IMR-90 (cell line): ENCODE measurements around the gene RECK. TPM values are rescaled to one million over a fixed set of nuclear protein-coding genes. Genes with fewer than 3 reads are reported as not detected.
A peak's percentile ranks its signal among the peaks of the same experiment; 100 is the strongest.

Source experiments
- ATAC-seq: fragments of 200-7000 bp; cut with Tn5 transposase; 2 replicates; pipeline ENCODE4 v1.9.1; 2020; ENCODE audit warnings: low read depth, mild to moderate bottlenecking, moderate library complexity
- BruUV-seq: library from RNA; stranded (reverse); fragments of 400-500 nt; replicated peaks from 2 replicates; lab custom pipeline; 2021; lab: Mats Ljungman, UMichigan
- CTCF ChIA-PET: fragments of 300-600 bp; formaldehyde crosslinking; extraction: SDS; loops from one replicate; lab custom pipeline; 2021; ENCODE audit warnings: antibody characterized with exemption; lab: Yijun Ruan, JAX
- POLR2A ChIA-PET: fragments of 300-600 bp; sonication (Branson Sonifier 250); formaldehyde crosslinking; loops from one replicate; lab custom pipeline; 2022; ENCODE audit warnings: antibody characterized with exemption; ENCODE audit not compliant: unreplicated experiment; lab: Charles Lee
- DNase-seq: peaks from one replicate; pipeline ENCODE4 v3.0.0; 2013
- H2AFZ ChIP-seq: replicated peaks from 2 replicates; pipeline ENCODE3; 2013; ENCODE audit warnings: low read length, mild to moderate bottlenecking; ENCODE audit not compliant: poor library complexity
- H2AK5ac ChIP-seq: 2 replicates; pipeline ENCODE4 v1.6.1; 2013; ENCODE audit warnings: low read depth, low read length, inconsistent platforms
- H2AK9ac ChIP-seq: replicated peaks from 2 replicates; pipeline ENCODE3; 2013; ENCODE audit warnings: mild to moderate bottlenecking, low read depth, low read length, moderate library complexity; ENCODE audit not compliant: poor library complexity
- H2BK120ac ChIP-seq: 2 replicates; pipeline ENCODE4 v1.6.1; 2013; ENCODE audit warnings: low read depth, low read length, inconsistent platforms
- H2BK15ac ChIP-seq: 3 replicates; pipeline ENCODE4 v1.6.1; 2013; ENCODE audit warnings: low read depth, low read length, inconsistent platforms
- H2BK20ac ChIP-seq: 2 replicates; pipeline ENCODE4 v1.6.1; 2013; ENCODE audit warnings: low read depth, mild to moderate bottlenecking, inconsistent platforms, low read length, moderate library complexity
- H2BK5ac ChIP-seq: 2 replicates; pipeline ENCODE4 v1.6.1; 2013; ENCODE audit warnings: mild to moderate bottlenecking, low read depth, low read length, inconsistent platforms; ENCODE audit not compliant: poor library complexity, severe bottlenecking
- H3K14ac ChIP-seq: replicated peaks from 2 replicates; pipeline ENCODE4 v1.6.1; 2013; ENCODE audit warnings: low read depth, low read length, inconsistent platforms
- H3K18ac ChIP-seq: 2 replicates; pipeline ENCODE4 v1.6.1; 2013; ENCODE audit warnings: low read depth, low read length, control low read depth
- H3K23ac ChIP-seq: 2 replicates; pipeline ENCODE4 v1.6.1; 2013; ENCODE audit warnings: low read depth, low read length, inconsistent platforms
- H3K27ac ChIP-seq: 2 replicates; pipeline ENCODE4 v1.5.1; 2013; ENCODE audit warnings: mild to moderate bottlenecking, control low read depth, low read length; ENCODE audit not compliant: insufficient read depth
- H3K27me3 ChIP-seq: 2 replicates; pipeline ENCODE4 v1.6.1; 2013; ENCODE audit warnings: low read length; ENCODE audit not compliant: control insufficient read depth, insufficient read depth
- H3K36me3 ChIP-seq: 2 replicates; pipeline ENCODE4 v1.6.1; 2013; ENCODE audit warnings: low read length, mixed read lengths; ENCODE audit not compliant: control insufficient read depth, insufficient read depth
- H3K4ac ChIP-seq: 2 replicates; pipeline ENCODE4 v1.6.1; 2013; ENCODE audit warnings: low read depth, low read length, inconsistent platforms
- H3K4me1 ChIP-seq: 2 replicates; pipeline ENCODE4 v1.6.1; 2013; ENCODE audit warnings: low read length, mixed read lengths; ENCODE audit not compliant: control insufficient read depth, insufficient read depth
- H3K4me2 ChIP-seq: 2 replicates; pipeline ENCODE4 v1.6.1; 2013; ENCODE audit warnings: low read depth, mild to moderate bottlenecking, control low read depth, low read length, moderate library complexity
- H3K4me3 ChIP-seq: 2 replicates; pipeline ENCODE4 v1.5.1; 2013; ENCODE audit warnings: low read depth, mild to moderate bottlenecking, control low read depth, low read length, moderate library complexity; ENCODE audit not compliant: insufficient read depth
- H3K56ac ChIP-seq: 2 replicates; pipeline ENCODE4 v1.6.1; 2013; ENCODE audit warnings: low read length, inconsistent platforms; ENCODE audit not compliant: insufficient read depth; ENCODE audit errors: extremely low read depth
- H3K79me1 ChIP-seq, 2 experiments: 2 replicates each; pipeline ENCODE4 v1.6.1; 2013; ENCODE audit warnings: low read length in 2 of 2, inconsistent platforms in 1 of 2, low read depth in 1 of 2
- H3K9ac ChIP-seq: 2 replicates; pipeline ENCODE4 v1.6.1; 2013; ENCODE audit warnings: low read depth, low read length, control low read depth
- H3K9me1 ChIP-seq: 2 replicates; pipeline ENCODE4 v1.6.1; 2013; ENCODE audit warnings: low read length, inconsistent platforms; ENCODE audit not compliant: insufficient read depth
- H3K9me3 ChIP-seq: 2 replicates; pipeline ENCODE4 v1.6.1; 2013; ENCODE audit warnings: low read length; ENCODE audit not compliant: control insufficient read depth, insufficient read depth
- H4K20me1 ChIP-seq: 2 replicates; pipeline ENCODE4 v1.6.1; 2013; ENCODE audit warnings: low read length, inconsistent platforms; ENCODE audit not compliant: insufficient read depth
- H4K5ac ChIP-seq: 2 replicates; pipeline ENCODE4 v1.6.1; 2013; ENCODE audit warnings: mild to moderate bottlenecking, low read depth, low read length, control low read depth
- H4K8ac ChIP-seq, 2 experiments: 2 replicates each; pipeline ENCODE4 v1.6.1; 2013; ENCODE audit warnings: low read depth in 2 of 2, low read length in 2 of 2, control low read depth in 1 of 2, inconsistent platforms in 1 of 2
- H4K91ac ChIP-seq: 2 replicates; pipeline ENCODE4 v1.6.1; 2013; ENCODE audit warnings: low read depth, low read length, inconsistent platforms; ENCODE audit not compliant: insufficient read depth
- BHLHE40 ChIP-seq: fragments of 150-350 bp; IDR thresholded peaks from 2 replicates; pipeline ENCODE4 v1.6.1; 2016; ENCODE audit warnings: mild to moderate bottlenecking, low read depth, low read length
- CEBPB ChIP-seq: IDR thresholded peaks from 2 replicates; pipeline ENCODE4 v1.6.1; 2012; ENCODE audit warnings: low read depth, low read length, improper control_type of control experiment
- CHD1 ChIP-seq: IDR thresholded peaks from 2 replicates; pipeline ENCODE4 v1.6.1; 2012; ENCODE audit warnings: low read depth, low read length, improper control_type of control experiment
- CTCF ChIP-seq: conservative IDR thresholded peaks from 2 replicates; pipeline ENCODE4 v1.5.1; 2012; ENCODE audit warnings: mild to moderate bottlenecking, low read depth, low read length, improper control_type of control experiment
- ELK1 ChIP-seq: fragments of 150-350 bp; IDR thresholded peaks from 2 replicates; pipeline ENCODE4 v1.6.1; 2016; ENCODE audit warnings: low read depth, mild to moderate bottlenecking, low read length, moderate library complexity, borderline replicate concordance
- FOS ChIP-seq: fragments of 150-350 bp; IDR thresholded peaks from 2 replicates; pipeline ENCODE4 v1.6.1; 2016; ENCODE audit warnings: low read depth, low read length
- MAFK ChIP-seq: IDR thresholded peaks from 2 replicates; pipeline ENCODE4 v1.6.1; 2012; ENCODE audit warnings: low read depth, low read length, improper control_type of control experiment
- MAZ ChIP-seq: IDR thresholded peaks from 2 replicates; pipeline ENCODE4 v1.6.1; 2012; ENCODE audit warnings: low read depth, mild to moderate bottlenecking, low read length, improper control_type of control experiment, moderate library complexity, borderline replicate concordance
- MXI1 ChIP-seq: IDR thresholded peaks from 2 replicates; pipeline ENCODE4 v1.6.1; 2012; ENCODE audit warnings: low read depth, mild to moderate bottlenecking, low read length, moderate library complexity, borderline replicate concordance
- NFE2L2 ChIP-seq: fragments of 150-350 bp; IDR thresholded peaks from 2 replicates; pipeline ENCODE4 v1.6.1; 2016; ENCODE audit warnings: low read depth, mild to moderate bottlenecking, low read length
- POLR2A ChIP-seq: IDR thresholded peaks from 2 replicates; pipeline ENCODE4 v1.6.1; 2012; ENCODE audit warnings: mild to moderate bottlenecking, low read depth, low read length
- RAD21 ChIP-seq: IDR thresholded peaks from 2 replicates; pipeline ENCODE4 v1.6.1; 2012; ENCODE audit warnings: low read length, improper control_type of control experiment
- RCOR1 ChIP-seq: IDR thresholded peaks from 2 replicates; pipeline ENCODE4 v1.6.1; 2012; ENCODE audit warnings: mild to moderate bottlenecking, low read length, improper control_type of control experiment; ENCODE audit not compliant: insufficient replicate concordance
- RFX5 ChIP-seq: IDR thresholded peaks from 2 replicates; pipeline ENCODE4 v1.8.0; 2012; ENCODE audit warnings: low read depth, mild to moderate bottlenecking, low read length, moderate library complexity
- SMC3 ChIP-seq: fragments of 150-350 bp; IDR thresholded peaks from 2 replicates; pipeline ENCODE4 v1.6.1; 2016; ENCODE audit warnings: low read depth, mild to moderate bottlenecking, antibody characterized with exemption, low read length, moderate library complexity
- USF2 ChIP-seq: fragments of 150-350 bp; IDR thresholded peaks from 2 replicates; pipeline ENCODE4 v1.6.1; 2017; ENCODE audit warnings: mild to moderate bottlenecking, antibody characterized with exemption, low read length, low read depth
- WGBS, 2 experiments: methylation state at CpG; one replicate each; pipeline versions ENCODE4 v1.1.5 to v1.1.7; 2013; ENCODE audit warnings: missing lambda C conversion rate in 2 of 2; ENCODE audit not compliant: insufficient read length in 1 of 2; ENCODE audit errors: extremely low coverage in 2 of 2; 5-methylcytosine and 5-hydroxymethylcytosine counted together
- dilution Hi-C: fragments of 300-500 bp; cut with HindIII; formaldehyde crosslinking; loops from one replicate; pipeline ENCODE4 v1.14.3; 2018; ENCODE audit warnings: low sequenced_read_pairs; ENCODE audit not compliant: unreplicated experiment
- in situ Hi-C: fragments of 300-500 bp; cut with MboI; formaldehyde crosslinking; loops from 3 replicates; pipeline ENCODE4 v1.14.3; 2019; ENCODE audit warnings: low sequenced_read_pairs, inconsistent platforms, mixed read lengths
- intact Hi-C: fragments of 100-400 bp; cut with micrococcal nuclease; formaldehyde crosslinking; loops from 2 replicates; pipeline ENCODE4 v1.10.0; 2022
- polyA plus RNA-seq, 3 experiments: library from polyadenylated mRNA; depleted of rRNA; stranded (reverse); fragments of >200 nt; gene quantifications; 2 replicates each; pipeline ENCODE4 v1.2.3, GENCODE V29; 2012; ENCODE audit warnings: low replicate concordance in 1 of 3
- total RNA-seq: library from RNA; depleted of rRNA; stranded (reverse); fragments of >200 nt; gene quantifications from 2 replicates; pipeline ENCODE4 v1.2.3, GENCODE V29; 2012

RECK gene
- total and polyA plus RNA-seq, 2 of the 4 experiments (the other 2 are of a cell fraction), result 23.5 to 44.0 TPM

- CTCF ChIA-PET, result no interaction called here
- Histone ChIP-seq H2BK20ac (0 out of 2 replicates have a peak overlapping the region, but pooled peaks have one; percentile 53), H3K56ac (no peak overlapping the region), H3K18ac (no peak overlapping the region), H3K9ac (no peak overlapping the region), H2AK9ac (no peak overlapping the region), H3K23ac (peak overlapping the region; percentile 27; the same call in 1 of the 2 replicates), H3K9me1 (no peaks in the 10 kb centered on the region; the same call in 1 of the 2 replicates), H2BK15ac (no peak overlapping the region), H3K4ac (no peak overlapping the region), H3K79me1 (peaks cover 3 to 4% of the 10 kb centered on the region in 2 experiments; a peak in 3 of 4 replicates), H3K27me3 (no peaks in the 10 kb centered on the region), H4K8ac (no peak overlapping the region), H3K36me3 (no peaks in the 10 kb centered on the region), H3K27ac (no peak overlapping the region), H2AK5ac (no peak overlapping the region), H4K20me1 (no peaks in the 10 kb centered on the region), H3K14ac (no peak overlapping the region), H3K4me3 (no peak overlapping the region), H3K4me1 (peaks cover 4% of the 10 kb centered on the region; the same call in 1 of the 2 replicates), H2BK120ac (no peak overlapping the region), H3K9me3 (no peaks in the 10 kb centered on the region), H4K91ac (no peak overlapping the region), H4K5ac (no peak overlapping the region), H2BK5ac (no peak overlapping the region), H2AFZ (no peak overlapping the region), H3K4me2 (no peak overlapping the region)
- dilution Hi-C loops, result no loop called here
- intact Hi-C loops, result no loop called here
- in situ Hi-C loops, result no loop called here
- BruUV-seq, result no TSS peak
- ATAC-seq (no peak), DNase-seq (peak; percentile 39)
- WGBS, 2 experiments, result no CpG with 5 or more reads among the region's 3 CpGs
- POLR2A ChIA-PET, result no interaction called here
- no peak for TF ChIP-seq ELK1
- TF ChIP-seq CEBPB, result no peak
- TF ChIP-seq BHLHE40, result no peak
- TF ChIP-seq CTCF, result no peak
- TF ChIP-seq RAD21, result no peak
- no peak for TF ChIP-seq MAFK
- TF ChIP-seq SMC3, result no peak
- TF ChIP-seq RCOR1, result no peak
- TF ChIP-seq USF2, result no peak
- TF ChIP-seq NFE2L2, result no peak
- TF ChIP-seq CHD1, result no peak
- no peak for TF ChIP-seq RFX5
- TF ChIP-seq MAZ, result no peak
- no peak for TF ChIP-seq FOS
- no peak for TF ChIP-seq MXI1
- TF ChIP-seq POLR2A, result no peak
Measured at GRCh38 chr9:36132086-36132485, 95.4 kb downstream of the RECK start.
